Stimulated activated naive CD8-positive, alpha-beta T cell treated with anti-CD3 and anti-CD28 coated beads, Interleukin-15, Interleukin-2, amounts not matched to agents 100 ng/mL and 50 ng/mL, for 24 hours (primary cell): ENCODE results near the gene ALDH3B2.

Source experiments
- H3K27ac Mint-ChIP-seq: one replicate; pipeline ENCODE4 v1.8.0; 2021; ENCODE audit warnings: mild to moderate bottlenecking, mixed read lengths
- H3K27me3 Mint-ChIP-seq: one replicate; pipeline ENCODE4 v1.8.0; 2021; ENCODE audit warnings: mixed read lengths
- H3K36me3 Mint-ChIP-seq: one replicate; pipeline ENCODE4 v1.8.0; 2021; ENCODE audit warnings: low read depth, mixed read lengths
- H3K4me1 Mint-ChIP-seq: one replicate; pipeline ENCODE4 v1.8.0; 2021; ENCODE audit warnings: low read depth, mixed read lengths
- H3K4me3 Mint-ChIP-seq: one replicate; pipeline ENCODE4 v1.8.0; 2021; ENCODE audit warnings: mild to moderate bottlenecking, mixed read lengths
- H3K9me3 Mint-ChIP-seq: one replicate; pipeline ENCODE4 v1.8.0; 2021; ENCODE audit warnings: mixed read lengths

ALDH3B2 gene

GRCh38 chr11:67613960-67614715 lies 60.3 kb downstream of the ALDH3B2 start:
- Mint-ChIP-seq H3K4me1 (peaks cover 27% of the 10 kb centered on the region), H3K4me3 (peak overlapping the region; percentile 74), H3K27ac (peak overlapping the region; percentile 95), H3K27me3 (no peaks in the 10 kb centered on the region), H3K36me3 (peaks cover 22% of the 10 kb centered on the region), H3K9me3 (no peaks in the 10 kb centered on the region)

- Mint-ChIP-seq H3K27me3 (no peaks in the 10 kb centered on the region), H3K27ac (peak overlapping the region; percentile 95), H3K36me3 (peaks cover 29% of the 10 kb centered on the region), H3K4me3 (peak overlapping the region; percentile 74), H3K4me1 (peaks cover 32% of the 10 kb centered on the region), H3K9me3 (no peaks in the 10 kb centered on the region)
Observed at GRCh38 chr11:67613313-67613959, 61.0 kb downstream of the ALDH3B2 start.

GRCh38 chr11:67612751-67613150 lies 61.7 kb downstream of the ALDH3B2 start:
- Mint-ChIP-seq H3K27me3 (no peaks in the 10 kb centered on the region), H3K9me3 (no peaks in the 10 kb centered on the region), H3K27ac (peak overlapping the region; percentile 95), H3K4me3 (no peak overlapping the region), H3K36me3 (peaks cover 32% of the 10 kb centered on the region), H3K4me1 (peaks cover 39% of the 10 kb centered on the region)
